ENCODE data around the gene CCDC69. TPM values are rescaled to one million over a fixed set of nuclear protein-coding genes. Genes with fewer than 3 reads are reported as not detected.
"Not testable (repeated sequence)": the region's sequence is repeated elsewhere in the genome, so short reads cannot be mapped to it uniquely, and the experiment has no call there.

Gene CCDC69
- total RNA-seq, 1 experiment from 2014 or later = 2.8 TPM

GRCh38 chr5:151258816-151259215, 34.9 kb upstream of the CCDC69 start:
- CTCF ChIA-PET = interaction anchor here (0.6 to 3.3 kb wide), 5 partner anchors 19 to 256 kb away, joined by 3 to 19 read pairs (median 4); no protein-coding TSS in a partner anchor

GRCh38 chr5:151258201-151258611, 34.3 kb upstream of the CCDC69 start:
- no peak for DNase-seq (ENCODE audit: unreplicated experiment)
- Mint-ChIP-seq H3K27ac (ENCODE audit: low read depth, unreplicated experiment) (peak overlapping the region; percentile 89), H3K9me3 (ENCODE audit: unreplicated experiment) (no peaks in the 10 kb centered on the region), H3K36me3 (ENCODE audit: insufficient read depth, unreplicated experiment) (peaks cover 57% of the 10 kb centered on the region), H3K4me3 (ENCODE audit: unreplicated experiment) (peak overlapping the region; percentile 11), H3K4me1 (ENCODE audit: insufficient read depth, unreplicated experiment) (peaks cover 33% of the 10 kb centered on the region), H3K27me3 (ENCODE audit: insufficient read depth, unreplicated experiment) (no peaks in the 10 kb centered on the region)
- TF ChIP-seq CTCF (IDR thresholded peaks at IDR 0.05; ENCODE audit: unreplicated experiment) = no peak
- POLR2A ChIA-PET = interaction anchor here (1.1 to 1.3 kb wide), 2 partner anchors 15 to 558 kb away, joined by 3 read pairs; partner anchors contain the start of gene RBM22
- CTCF ChIA-PET = interaction anchor here (0.6 to 3.3 kb wide), 7 partner anchors 18 to 256 kb away, joined by 3 to 19 read pairs (median 4); no protein-coding TSS in a partner anchor
- intact Hi-C loops (cut with micrococcal nuclease) = loop anchor here (10.0 kb wide), 1 partner anchor 487 kb away; no protein-coding TSS in a partner anchor
- BruUV-seq (replicated peaks) = no TSS peak

More at GRCh38 chr5:151258816-151259215, 34.9 kb upstream of the CCDC69 start:
- no peak for TF ChIP-seq CTCF (IDR thresholded peaks at IDR 0.05; ENCODE audit: unreplicated experiment)
- Mint-ChIP-seq H3K4me1 (ENCODE audit: insufficient read depth, unreplicated experiment) (peaks cover 35% of the 10 kb centered on the region), H3K27ac (ENCODE audit: low read depth, unreplicated experiment) (peak overlapping the region; percentile 89), H3K4me3 (ENCODE audit: unreplicated experiment) (no peak overlapping the region), H3K27me3 (ENCODE audit: insufficient read depth, unreplicated experiment) (no peaks in the 10 kb centered on the region), H3K36me3 (ENCODE audit: insufficient read depth, unreplicated experiment) (peaks cover 62% of the 10 kb centered on the region), H3K9me3 (ENCODE audit: unreplicated experiment) (no peaks in the 10 kb centered on the region)
- intact Hi-C loops (cut with micrococcal nuclease) = loop anchor here (10.0 kb wide), 1 partner anchor 486 kb away; no protein-coding TSS in a partner anchor
- BruUV-seq (replicated peaks) = no TSS peak
- POLR2A ChIA-PET = no interaction called here
- DNase-seq (ENCODE audit: unreplicated experiment) = no peak

GRCh38 chr5:151257731-151258181, 33.9 kb upstream of the CCDC69 start:
- no TSS peak for BruUV-seq (replicated peaks)
- Mint-ChIP-seq H3K4me1 (ENCODE audit: insufficient read depth, unreplicated experiment) (peaks cover 32% of the 10 kb centered on the region), H3K27me3 (ENCODE audit: insufficient read depth, unreplicated experiment) (no peaks in the 10 kb centered on the region), H3K9me3 (ENCODE audit: unreplicated experiment) (no peaks in the 10 kb centered on the region), H3K27ac (ENCODE audit: low read depth, unreplicated experiment) (peak overlapping the region; percentile 89), H3K4me3 (ENCODE audit: unreplicated experiment) (peak overlapping the region; percentile 11), H3K36me3 (ENCODE audit: insufficient read depth, unreplicated experiment) (peaks cover 52% of the 10 kb centered on the region)
- CTCF ChIA-PET = interaction anchor here (0.6 to 3.3 kb wide), 13 partner anchors 18 to 887 kb away, joined by 3 to 19 read pairs (median 4); no protein-coding TSS in a partner anchor
- intact Hi-C loops (cut with micrococcal nuclease) = loop anchor here (10.0 kb wide), 1 partner anchor 487 kb away; no protein-coding TSS in a partner anchor
- peak; percentile 88 for DNase-seq (ENCODE audit: unreplicated experiment)
- no peak for TF ChIP-seq CTCF (IDR thresholded peaks at IDR 0.05; ENCODE audit: unreplicated experiment)
- POLR2A ChIA-PET = interaction anchor here (0.6 to 1.3 kb wide), 4 partner anchors 15 to 557 kb away, joined by 3 read pairs; partner anchors contain the start of gene RBM22

DNA sequence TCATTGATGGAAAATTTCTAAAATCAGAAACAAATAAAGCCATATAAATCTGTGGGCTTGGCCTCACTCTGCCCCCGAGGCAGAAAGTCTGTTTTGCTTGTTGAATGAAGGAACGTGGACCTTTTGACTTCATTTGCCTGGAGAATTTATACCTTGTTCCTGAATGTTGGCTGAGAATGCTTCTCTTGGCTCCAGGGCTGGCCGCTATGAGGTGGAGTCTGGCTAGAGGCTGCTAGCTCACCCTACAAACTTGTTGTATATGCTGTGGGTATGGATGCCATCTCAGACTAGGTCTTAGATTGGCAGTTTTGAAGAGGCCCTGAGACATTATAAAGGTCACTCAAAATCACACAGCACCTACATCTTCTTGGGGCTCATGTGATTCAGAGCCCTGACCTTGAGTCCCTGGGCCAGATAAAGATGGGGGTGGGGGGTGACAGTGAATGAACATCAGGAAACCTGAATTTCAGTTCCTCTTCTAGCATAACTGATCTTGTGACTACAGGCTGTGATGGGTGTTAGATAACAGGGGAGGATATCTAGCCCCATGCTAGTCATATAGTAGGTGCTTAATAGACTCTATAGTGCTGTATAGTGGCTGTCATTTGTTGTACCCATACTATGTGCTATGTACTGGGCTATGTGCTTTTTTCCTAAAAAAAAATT, 31.9 kb upstream of the CCDC69 start:
- peaks cover 36% of the 10 kb centered on the region for H3K36me3 Mint-ChIP-seq (ENCODE audit: insufficient read depth, unreplicated experiment)
- H3K4me3 Mint-ChIP-seq (ENCODE audit: unreplicated experiment) = no peak overlapping the region
- no TSS peak for BruUV-seq (replicated peaks)
- H3K4me1 Mint-ChIP-seq (ENCODE audit: insufficient read depth, unreplicated experiment) = peaks cover 32% of the 10 kb centered on the region
- no peaks in the 10 kb centered on the region for H3K9me3 Mint-ChIP-seq (ENCODE audit: unreplicated experiment)
- no peak for DNase-seq (ENCODE audit: unreplicated experiment)
- TF ChIP-seq CTCF (IDR thresholded peaks at IDR 0.05; ENCODE audit: unreplicated experiment) = no peak
- POLR2A ChIA-PET = interaction anchor here (3.6 kb wide), 1 partner anchor 8 kb away, joined by 55 read pairs; no protein-coding TSS in a partner anchor
- no peaks in the 10 kb centered on the region for H3K27me3 Mint-ChIP-seq (ENCODE audit: insufficient read depth, unreplicated experiment)
- no peak overlapping the region for H3K27ac Mint-ChIP-seq (ENCODE audit: low read depth, unreplicated experiment)
- intact Hi-C loops (cut with micrococcal nuclease) = loop anchor here (10.0 kb wide), 1 partner anchor 489 kb away; no protein-coding TSS in a partner anchor
- CTCF ChIA-PET = interaction anchor here (0.7 to 2.2 kb wide), 3 partner anchors 8 to 61 kb away, joined by 3 to 9 read pairs (median 9); no protein-coding TSS in a partner anchor

DNA sequence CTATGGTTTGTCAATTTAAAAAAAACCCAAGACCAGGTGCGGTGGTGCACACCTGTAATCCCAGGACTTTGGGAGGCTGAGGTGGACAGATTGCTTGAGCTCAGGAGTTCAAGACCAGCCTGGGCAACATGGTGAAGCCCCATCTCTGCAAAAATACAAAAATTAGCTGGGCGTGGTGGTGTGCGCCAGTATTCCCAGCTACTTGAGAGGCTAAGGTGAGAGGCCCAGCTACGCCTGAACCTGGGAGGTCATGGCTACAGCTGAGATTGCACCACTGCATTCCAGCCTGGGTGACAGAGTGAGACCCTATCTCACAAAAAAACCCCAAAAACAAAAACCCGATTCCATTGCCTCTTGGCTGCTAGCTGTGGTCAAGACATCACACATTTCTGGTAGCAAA, 31.1 kb upstream of the CCDC69 start:
- peak overlapping the region; percentile 79 for H3K4me3 Mint-ChIP-seq (ENCODE audit: unreplicated experiment)
- ChIA-PET POLR2A (interaction anchor here (0.9 to 3.7 kb wide), 5 partner anchors 9 to 495 kb away, joined by 3 to 55 read pairs (median 13); partner anchors contain the start of gene TNIP1), CTCF (interaction anchor here (0.6 to 2.2 kb wide), 7 partner anchors 8 to 1386 kb away, joined by 3 to 12 read pairs (median 9); no protein-coding TSS in a partner anchor)
- not testable (repeated sequence) for BruUV-seq (replicated peaks); H3K27me3 Mint-ChIP-seq (ENCODE audit: insufficient read depth, unreplicated experiment); H3K9me3 Mint-ChIP-seq (ENCODE audit: unreplicated experiment); DNase-seq (ENCODE audit: unreplicated experiment)
- intact Hi-C loops (cut with micrococcal nuclease) = loop anchor here (5.0 to 10.0 kb wide), 2 partner anchors 42 to 490 kb away; no protein-coding TSS in a partner anchor
- H3K36me3 Mint-ChIP-seq (ENCODE audit: insufficient read depth, unreplicated experiment) = peaks cover 30% of the 10 kb centered on the region
- peak overlapping the region; percentile 50 for H3K27ac Mint-ChIP-seq (ENCODE audit: low read depth, unreplicated experiment)
- peaks cover 32% of the 10 kb centered on the region for H3K4me1 Mint-ChIP-seq (ENCODE audit: insufficient read depth, unreplicated experiment)
